ENCODE results near the gene TUBGCP2. TPM values are rescaled to one million over a fixed set of nuclear protein-coding genes. Genes with fewer than 3 reads are reported as not detected.
A peak's percentile ranks its signal among the peaks of the same experiment; 100 is the strongest.
"Not testable (repeated sequence)": the region's sequence is repeated elsewhere in the genome, so short reads cannot be mapped to it uniquely, and the experiment has no call there.

The TUBGCP2 gene
- total RNA-seq, 4 donors from 2014 or later, result 21.5 to 43.8 (median 36.5) TPM

GRCh38 chr10:133235265-133235855, 73.3 kb downstream of the TUBGCP2 start:
- intact Hi-C loops (cut with DNase I; ENCODE audit: low total_unique reads) (no loop called here), in situ Hi-C loops (cut with MboI; ENCODE audit: low sequenced_read_pairs in 4 of 4) (no loop called here)
- DNase-seq (no peak), ATAC-seq (no peak)
- H3K4me3 ChIP-seq, result peak overlapping the region in 1 of 4 donors; percentile 13
- H3K4me1 ChIP-seq, result no peaks in the 10 kb centered on the region
- TF ChIP-seq CTCF (IDR thresholded peaks at IDR 0.05 in 4 of 5, conservative IDR thresholded peaks at IDR 0.05 in 1 of 5), result no peak
- TF ChIP-seq POLR2A (IDR thresholded peaks at IDR 0.05), result no peak
- H3K27ac ChIP-seq, result no peak overlapping the region
- no peaks in the 10 kb centered on the region for H3K36me3 ChIP-seq
- H3K9me3 ChIP-seq, result no peaks in the 10 kb centered on the region
- H3K27me3 ChIP-seq, result peaks cover 59 to 77% (median 75%) of the 10 kb centered on the region in 3 donors

GRCh38 chr10:133234796-133235195, 73.9 kb downstream of the TUBGCP2 start:
- DNase-seq; intact Hi-C loops (cut with DNase I; ENCODE audit: low total_unique reads); H3K9me3 ChIP-seq; in situ Hi-C loops (cut with MboI; ENCODE audit: low sequenced_read_pairs in 4 of 4); H3K4me3 ChIP-seq; H3K4me1 ChIP-seq; ATAC-seq; H3K36me3 ChIP-seq; H3K27ac ChIP-seq: not testable (repeated sequence)
- H3K27me3 ChIP-seq, result peaks cover 56 to 75% (median 73%) of the 10 kb centered on the region in 3 donors

GRCh38 chr10:133231946-133232574, 76.6 kb downstream of the TUBGCP2 start:
- Histone ChIP-seq H3K27me3 (peaks cover 55 to 75% (median 71%) of the 10 kb centered on the region in 3 donors), H3K9me3 (no peaks in the 10 kb centered on the region), H3K36me3 (no peaks in the 10 kb centered on the region), H3K4me3 (no peak overlapping the region), H3K27ac (no peak overlapping the region), H3K4me1 (no peaks in the 10 kb centered on the region)
- in situ Hi-C loops (cut with MboI; ENCODE audit: low sequenced_read_pairs in 4 of 4) (no loop called here), intact Hi-C loops (cut with DNase I; ENCODE audit: low total_unique reads) (no loop called here)
- ATAC-seq, result no peak
- TF ChIP-seq CTCF (IDR thresholded peaks at IDR 0.05 in 4 of 5, conservative IDR thresholded peaks at IDR 0.05 in 1 of 5) (no peak), POLR2A (IDR thresholded peaks at IDR 0.05) (no peak)
- DNase-seq, result no peak

- peaks cover 57 to 75% (median 69%) of the 10 kb centered on the region in 3 donors for H3K27me3 ChIP-seq
- intact Hi-C loops (cut with DNase I; ENCODE audit: low total_unique reads), result no loop called here
- in situ Hi-C loops (cut with MboI; ENCODE audit: low sequenced_read_pairs in 4 of 4), result no loop called here
These were observed 77.3 kb downstream of the TUBGCP2 start for GRCh38 chr10:133231244-133231945.

More at GRCh38 chr10:133231244-133231945, 77.3 kb downstream of the TUBGCP2 start:
- no peak for ATAC-seq
- no peaks in the 10 kb centered on the region for H3K36me3 ChIP-seq
- no peaks in the 10 kb centered on the region for H3K9me3 ChIP-seq
- TF ChIP-seq CTCF (IDR thresholded peaks at IDR 0.05 in 4 of 5, conservative IDR thresholded peaks at IDR 0.05 in 1 of 5) (no peak), POLR2A (IDR thresholded peaks at IDR 0.05) (no peak)
- H3K4me1 ChIP-seq, result no peaks in the 10 kb centered on the region
- H3K27ac ChIP-seq, result no peak overlapping the region
- H3K4me3 ChIP-seq, result no peak overlapping the region
- DNase-seq, result no peak

Measured in gastrocnemius medialis (tissue), 4 donors.